Transverse colon (tissue), 4 donors: ENCODE measurements around the gene ACVR2B. TPM values are rescaled to one million over a fixed set of nuclear protein-coding genes. Genes with fewer than 3 reads are reported as not detected.

ENCODE experiments used
- DNase-seq: peaks from one replicate; pipeline ENCODE4 v3.0.0-alpha.2; 2019
- H3K27ac ChIP-seq, 4 donors: fragments of 200-600 bp; sonication (generic); 2 replicates each; pipeline ENCODE4 v1.5.1; 2016 to 2018; ENCODE audit warnings: inconsistent platforms in 4 of 4
- H3K27me3 ChIP-seq: fragments of 200-600 bp; sonication (generic); 2 replicates; pipeline ENCODE4 v1.5.1; 2017; ENCODE audit warnings: inconsistent platforms
- H3K36me3 ChIP-seq, 4 donors: fragments of 200-600 bp; sonication (generic); 2 replicates each; pipeline ENCODE4 v1.5.1; 2017 to 2019; ENCODE audit warnings: inconsistent platforms in 4 of 4
- H3K4me1 ChIP-seq, 4 donors: fragments of 200-600 bp; sonication (generic); 2 replicates each; pipeline ENCODE4 v1.5.1; 2017 to 2020; ENCODE audit warnings: inconsistent platforms in 4 of 4
- H3K4me3 ChIP-seq, 4 donors: fragments of 200-600 bp; sonication (generic); 1 replicate in 1 of 4; 2 replicates in 3 of 4; pipeline versions ENCODE4 v1.5.1 to v1.6.1; 2017 to 2019; ENCODE audit warnings: inconsistent platforms in 4 of 4
- H3K9me3 ChIP-seq, 2 donors: fragments of 200-600 bp; sonication (generic); 2 replicates each; pipeline ENCODE4 v1.5.1; 2017 to 2019; ENCODE audit warnings: inconsistent platforms in 2 of 2
- EP300 ChIP-seq: sonication (generic); formaldehyde crosslinking; IDR thresholded peaks from one replicate; pipeline ENCODE4 v1.6.1; 2017; ENCODE audit warnings: antibody characterized with exemption, low read depth
- POLR2A ChIP-seq: fragments of 450-650 bp; IDR thresholded peaks from one replicate; pipeline ENCODE4 v1.6.1; 2016; ENCODE audit warnings: antibody characterized with exemption, mild to moderate bottlenecking, moderate library complexity
- POLR2AphosphoS5 ChIP-seq, 3 donors: sonication (generic); formaldehyde crosslinking; IDR thresholded peaks; one replicate each; pipeline ENCODE4 v1.6.1; 2016; ENCODE audit warnings: antibody characterized with exemption in 3 of 3
- WGBS, 2 donors: methylation state at CpG; one replicate each; pipeline ENCODE4 v1.1.5; 2018; ENCODE audit warnings: low coverage in 1 of 2; 5-methylcytosine and 5-hydroxymethylcytosine counted together
- in situ Hi-C, 4 donors: fragments of 200-750 bp; cut with MboI; loops; one replicate each; pipeline versions ENCODE4 v1.15.0 to v1.15.1; 2017; ENCODE audit warnings: low sequenced_read_pairs in 3 of 4, low pct_ligation_motif_present in 1 of 4, low pct_unique_long_range_greater_than_20kb in 1 of 4
- intact Hi-C: fragments of 100-400 bp; cut with DNase I; formaldehyde crosslinking; loops from one replicate; pipeline ENCODE4 v1.15.1; 2023; ENCODE audit warnings: low total_unique reads
- total RNA-seq, 4 donors: library from RNA; depleted of rRNA; stranded (reverse); fragments of >200 nt; gene quantifications; one replicate each; pipeline ENCODE4 v1.1.0, GENCODE V29; 2016
- TF ChIP-seq, protein P1 (sequence below), 5 experiments: fragments of 200-600 bp in 3 of 5; fragments of 450-650 bp in 2 of 5; sonication (generic) in 3 of 5; IDR thresholded peaks; 1 replicate in 2 of 5; 2 replicates in 3 of 5; pipeline ENCODE4 v1.5.1; 2016 to 2017; ENCODE audit warnings: antibody characterized with exemption in 5 of 5, inconsistent platforms in 3 of 5, mild to moderate bottlenecking in 2 of 5, moderate library complexity in 1 of 5

Gene ACVR2B
- total RNA-seq, 4 donors from 2014 or later = 5.9 to 12.3 (median 8.7) TPM

DNA sequence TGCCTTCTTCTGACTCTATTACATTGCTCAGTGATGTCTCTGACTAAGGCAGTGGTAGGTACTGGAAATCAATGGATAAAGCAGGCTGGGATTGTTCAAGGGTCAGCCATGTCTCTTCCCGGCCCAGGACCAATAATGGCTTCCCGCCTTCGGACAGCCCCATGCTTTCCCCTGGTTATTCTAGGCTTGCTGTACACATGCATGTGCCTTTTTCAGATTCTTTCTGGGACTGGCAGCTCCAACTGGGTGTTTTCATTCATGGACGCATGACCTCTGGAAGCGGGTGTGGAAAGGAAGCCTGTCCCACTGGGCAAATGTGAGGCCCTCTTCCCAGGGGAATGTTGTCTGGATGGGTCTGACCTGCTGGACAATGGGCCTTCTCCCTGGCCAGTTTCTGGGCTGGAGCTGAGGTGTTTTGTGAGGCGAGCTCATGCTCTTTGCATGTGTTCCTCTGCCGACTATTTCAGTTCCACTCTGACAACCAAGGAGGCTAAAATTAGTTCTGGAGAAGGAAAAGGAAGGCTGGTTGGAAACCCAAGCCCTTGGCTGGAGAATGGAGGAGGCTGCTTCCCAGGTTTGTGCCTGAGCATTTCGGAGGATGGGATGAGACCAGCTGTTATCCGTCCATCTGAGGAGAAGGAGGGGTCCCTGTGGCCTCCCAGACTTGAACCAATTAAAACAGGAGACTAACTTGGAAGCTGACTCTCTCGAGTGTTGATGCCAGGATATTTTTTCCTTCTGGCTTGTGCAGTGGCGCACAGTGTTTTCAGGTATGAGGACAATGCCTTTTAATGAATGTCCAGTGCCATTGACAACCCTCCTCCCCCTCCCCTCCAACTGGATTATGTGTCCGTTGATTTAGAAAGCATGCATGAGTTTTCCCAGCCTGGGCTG, 6.9 kb downstream of the ACVR2B start:
- H3K9me3 ChIP-seq = no peaks in the 10 kb centered on the region
- no peaks in the 10 kb centered on the region for H3K36me3 ChIP-seq
- peak overlapping the region in 3 of 4 donors; percentile 15 to 81 (median 79) for H3K27ac ChIP-seq
- no peak for DNase-seq
- in situ Hi-C loops = loop anchor here in 1 of 4 donors (25.0 kb wide), 1 partner anchor 323 kb away; the partner anchor contains the start of genes ACAA1 and MYD88
- WGBS, 2 donors = 70 to 95% methylated on average over 4 to 12 of the region's 12 CpGs
- no peaks in the 10 kb centered on the region for H3K27me3 ChIP-seq
- H3K4me3 ChIP-seq = no peak overlapping the region
- intact Hi-C loops = no loop called here
- no peak for TF ChIP-seq POLR2A
- no peak for TF ChIP-seq EP300
- TF ChIP-seq, protein P1, sequence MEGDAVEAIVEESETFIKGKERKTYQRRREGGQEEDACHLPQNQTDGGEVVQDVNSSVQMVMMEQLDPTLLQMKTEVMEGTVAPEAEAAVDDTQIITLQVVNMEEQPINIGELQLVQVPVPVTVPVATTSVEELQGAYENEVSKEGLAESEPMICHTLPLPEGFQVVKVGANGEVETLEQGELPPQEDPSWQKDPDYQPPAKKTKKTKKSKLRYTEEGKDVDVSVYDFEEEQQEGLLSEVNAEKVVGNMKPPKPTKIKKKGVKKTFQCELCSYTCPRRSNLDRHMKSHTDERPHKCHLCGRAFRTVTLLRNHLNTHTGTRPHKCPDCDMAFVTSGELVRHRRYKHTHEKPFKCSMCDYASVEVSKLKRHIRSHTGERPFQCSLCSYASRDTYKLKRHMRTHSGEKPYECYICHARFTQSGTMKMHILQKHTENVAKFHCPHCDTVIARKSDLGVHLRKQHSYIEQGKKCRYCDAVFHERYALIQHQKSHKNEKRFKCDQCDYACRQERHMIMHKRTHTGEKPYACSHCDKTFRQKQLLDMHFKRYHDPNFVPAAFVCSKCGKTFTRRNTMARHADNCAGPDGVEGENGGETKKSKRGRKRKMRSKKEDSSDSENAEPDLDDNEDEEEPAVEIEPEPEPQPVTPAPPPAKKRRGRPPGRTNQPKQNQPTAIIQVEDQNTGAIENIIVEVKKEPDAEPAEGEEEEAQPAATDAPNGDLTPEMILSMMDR (IDR thresholded peaks at IDR 0.05) = no peak
- TF ChIP-seq POLR2AphosphoS5 (IDR thresholded peaks at IDR 0.05) = no peak
- peaks cover 21 to 58% (median 37%) of the 10 kb centered on the region in 4 donors for H3K4me1 ChIP-seq

DNA sequence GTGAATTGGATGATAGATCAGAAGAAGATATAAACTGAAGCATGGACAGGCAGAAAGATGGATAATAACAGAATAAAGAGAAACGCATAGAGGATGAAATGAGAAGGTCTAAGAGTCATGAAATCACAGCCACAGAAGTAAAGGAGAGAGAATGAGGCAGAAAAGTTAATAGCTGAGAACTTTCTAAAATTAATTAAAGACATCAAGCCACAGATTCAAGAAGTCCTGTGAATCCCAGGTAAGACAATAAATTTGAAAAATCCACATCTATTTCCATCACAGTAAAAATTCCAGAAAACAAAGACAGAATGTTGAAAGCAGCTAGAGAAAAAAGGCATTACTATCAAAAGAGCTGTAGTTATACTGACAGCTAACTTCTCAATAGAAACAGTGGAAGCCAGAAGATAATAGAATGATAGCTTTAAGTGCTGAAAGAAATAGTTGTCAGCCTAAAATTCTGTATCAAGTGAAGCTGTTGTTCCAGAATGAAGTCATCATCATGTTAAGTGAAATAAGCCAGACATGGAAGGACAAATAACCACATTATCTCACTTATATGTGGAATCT, 12.0 kb downstream of the ACVR2B start:
- TF ChIP-seq, protein P1 (IDR thresholded peaks at IDR 0.05) = no peak
- TF ChIP-seq EP300 (no peak), POLR2AphosphoS5 (IDR thresholded peaks at IDR 0.05) (no peak), POLR2A (no peak)
- no peak overlapping the region for H3K27ac ChIP-seq
- no peaks in the 10 kb centered on the region for H3K36me3 ChIP-seq
- H3K9me3 ChIP-seq = peaks cover 0 to 4% of the 10 kb centered on the region in 2 donors
- H3K4me3 ChIP-seq = no peak overlapping the region
- WGBS, 2 donors = 85 to 89% methylated on average over 1 of the region's 1 CpG
- intact Hi-C loops (loop anchor here (2.0 kb wide), 1 partner anchor 57 kb away; no protein-coding TSS in a partner anchor), in situ Hi-C loops (loop anchor here in 1 of 4 donors (25.0 kb wide), 1 partner anchor 328 kb away; the partner anchor contains the start of genes ACAA1 and MYD88)
- H3K27me3 ChIP-seq = no peaks in the 10 kb centered on the region
- H3K4me1 ChIP-seq = peaks cover 0 to 27% (median 8%) of the 10 kb centered on the region in 4 donors
- DNase-seq = no peak

DNA sequence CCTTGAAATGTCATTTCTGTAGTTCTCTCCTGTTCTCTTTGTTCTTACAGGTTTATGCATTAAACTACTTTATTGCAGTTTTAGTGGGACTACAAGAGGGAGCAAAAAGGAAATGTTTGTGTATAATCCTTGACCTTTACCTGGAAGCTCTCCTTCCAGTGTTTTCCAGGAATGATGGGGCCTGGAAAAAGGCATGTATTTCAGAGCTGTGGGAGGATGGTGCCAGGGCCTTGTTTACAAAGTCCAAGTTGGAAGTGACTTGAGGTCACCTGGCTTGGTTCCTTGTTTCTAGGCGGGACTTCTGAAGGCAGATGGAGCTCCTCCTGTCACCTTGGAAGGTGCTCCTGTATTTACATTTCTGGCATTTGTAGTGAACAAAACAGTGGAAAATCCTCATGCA, 15.1 kb downstream of the ACVR2B start:
- 68% methylated on average over 1 of the region's 1 CpG; no CpG with 5 or more reads in 1 of the 2 donors for WGBS, 2 donors
- Histone ChIP-seq H3K4me1 (peaks cover 0 to 37% (median 16%) of the 10 kb centered on the region in 4 donors), H3K9me3 (peaks cover 0 to 4% of the 10 kb centered on the region in 2 donors), H3K27me3 (no peaks in the 10 kb centered on the region), H3K27ac (peak overlapping the region; percentile 2 to 56 (median 46)), H3K4me3 (no peak overlapping the region), H3K36me3 (no peaks in the 10 kb centered on the region)
- TF ChIP-seq, protein P1 (IDR thresholded peaks at IDR 0.05) = no peak
- TF ChIP-seq POLR2A (no peak), POLR2AphosphoS5 (IDR thresholded peaks at IDR 0.05) (no peak)
- peak; percentile 29 for DNase-seq
- intact Hi-C loops = no loop called here
- in situ Hi-C loops = loop anchor here in 1 of 4 donors (25.0 kb wide), 1 partner anchor 331 kb away; the partner anchor contains the start of genes ACAA1 and MYD88

DNA sequence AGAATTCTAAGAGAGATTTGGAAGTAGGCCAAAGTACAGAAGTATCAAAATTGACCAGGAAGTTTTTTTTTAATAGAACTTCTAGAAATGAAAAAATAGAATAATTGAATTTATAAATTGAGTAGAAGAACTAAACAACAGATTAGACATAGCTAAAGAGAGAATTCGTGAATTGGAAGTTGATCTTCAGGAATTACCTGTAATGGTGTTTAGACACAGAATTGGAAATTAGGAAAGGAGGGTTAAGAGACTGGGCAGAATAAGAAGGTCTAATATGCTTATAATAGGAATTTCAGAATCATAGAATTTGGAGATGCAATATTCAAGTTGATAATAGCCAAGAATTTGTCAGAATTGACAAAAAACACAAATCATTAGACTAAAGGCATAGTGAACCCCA, 16.2 kb downstream of the ACVR2B start:
- H3K36me3 ChIP-seq = no peaks in the 10 kb centered on the region
- 87 to 88% methylated on average over 1 of the region's 1 CpG for WGBS, 2 donors
- intact Hi-C loops (no loop called here), in situ Hi-C loops (loop anchor here in 2 of 4 donors (10.0 to 25.0 kb wide), 2 partner anchors 125 to 333 kb away; partner anchors contain the start of genes ACAA1 (in 1 of the 2), MYD88 (in 1 of the 2) and XYLB (in 1 of the 2))
- H3K27me3 ChIP-seq = no peaks in the 10 kb centered on the region
- peak overlapping the region in 2 of 4 donors; percentile 41 to 56 for H3K27ac ChIP-seq
- peaks cover 0 to 37% (median 16%) of the 10 kb centered on the region in 4 donors for H3K4me1 ChIP-seq
- TF ChIP-seq POLR2AphosphoS5 (IDR thresholded peaks at IDR 0.05) = no peak
- no peak for TF ChIP-seq EP300
- TF ChIP-seq, protein P1 (IDR thresholded peaks at IDR 0.05) = no peak
- no peak for TF ChIP-seq POLR2A
- peaks cover 0 to 4% of the 10 kb centered on the region in 2 donors for H3K9me3 ChIP-seq
- no peak overlapping the region for H3K4me3 ChIP-seq
- DNase-seq = no peak
